NCI-H1417 (cell line): Measurements from ENCODE around the gene LMNA.
"Not testable (repeated sequence)": the region's sequence is repeated elsewhere in the genome, so short reads cannot be mapped to it uniquely, and the experiment has no call there.

Source experiments
- DNase-seq, 3 experiments: peaks; one replicate each; lab custom pipeline; 2025; lab: John Stamatoyannopoulos, UW

LMNA gene

DNA sequence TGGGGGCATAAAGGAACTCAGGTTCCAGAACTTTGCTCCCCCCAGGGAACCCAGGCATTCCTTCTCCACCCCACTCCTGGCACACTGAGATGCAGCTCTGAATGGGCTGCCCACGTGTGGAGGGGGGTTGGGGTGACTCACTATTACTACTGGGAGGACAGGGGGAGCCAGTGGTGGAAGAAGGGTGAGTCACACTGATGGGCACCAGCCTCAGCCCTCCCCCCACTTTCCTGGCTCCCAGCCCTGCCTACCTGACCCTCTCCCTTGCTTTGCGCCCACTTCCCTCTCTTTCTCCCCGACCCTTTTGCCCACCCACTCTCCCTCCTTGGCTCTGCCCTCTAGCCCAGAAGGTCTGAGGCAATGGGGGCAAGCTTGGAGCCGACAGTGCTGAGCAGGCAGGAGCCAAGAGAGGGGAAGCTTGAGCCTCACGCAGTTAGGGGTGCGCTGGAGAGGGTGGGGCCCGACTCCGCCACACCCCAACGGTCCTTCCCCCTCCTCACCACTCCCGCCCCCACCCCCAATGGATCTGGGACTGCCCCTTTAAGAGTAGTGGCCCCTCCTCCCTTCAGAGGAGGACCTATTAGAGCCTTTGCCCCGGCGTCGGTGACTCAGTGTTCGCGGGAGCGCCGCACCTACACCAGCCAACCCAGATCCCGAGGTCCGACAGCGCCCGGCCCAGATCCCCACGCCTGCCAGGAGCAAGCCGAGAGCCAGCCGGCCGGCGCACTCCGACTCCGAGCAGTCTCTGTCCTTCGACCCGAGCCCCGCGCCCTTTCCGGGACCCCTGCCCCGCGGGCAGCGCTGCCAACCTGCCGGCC is at the start of gene LMNA:
LMNA (plus strand) TSS at position 611 of the 818 bp plus-strand sequence. CDS start 208 bp downstream, outside the sequence.
- DNase-seq, result peak; percentile 73 to 79 (median 73)

DNA sequence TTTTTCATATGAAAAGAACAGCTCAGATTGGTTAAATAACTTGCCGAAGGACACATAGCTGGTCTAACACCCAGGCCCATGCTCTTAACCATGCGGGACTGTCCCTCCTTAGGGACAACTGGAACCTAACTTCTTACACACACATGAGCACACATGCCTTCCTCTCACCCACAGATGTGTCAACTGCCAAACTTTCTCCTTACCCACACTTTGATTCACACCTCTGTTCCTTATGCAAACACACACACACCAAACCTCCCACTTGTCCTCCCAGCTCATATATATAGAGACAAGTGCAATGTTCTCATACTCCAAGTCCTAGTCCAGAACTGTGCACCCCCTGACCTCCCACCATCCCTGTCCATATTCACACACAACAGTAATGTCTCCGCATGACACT is 49.3 kb upstream of the LMNA start:
- DNase-seq, result no peak

DNA sequence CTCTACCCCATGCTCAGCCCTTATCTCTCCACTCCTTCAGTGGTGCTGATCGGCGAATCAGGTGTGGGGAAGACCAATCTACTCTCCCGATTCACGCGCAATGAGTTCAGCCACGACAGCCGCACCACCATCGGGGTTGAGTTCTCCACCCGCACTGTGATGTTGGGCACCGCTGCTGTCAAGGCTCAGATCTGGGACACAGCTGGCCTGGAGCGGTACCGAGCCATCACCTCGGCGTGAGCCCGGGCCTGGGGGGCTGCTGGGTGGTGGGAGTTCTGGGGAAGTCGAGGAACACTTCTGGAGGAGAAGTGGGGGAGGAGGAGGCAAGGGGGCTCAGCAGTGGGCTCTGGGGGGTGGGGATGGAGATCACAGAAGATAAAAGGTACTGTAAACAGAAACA is 48.6 kb upstream of the LMNA start:
- DNase-seq, result no peak

DNA sequence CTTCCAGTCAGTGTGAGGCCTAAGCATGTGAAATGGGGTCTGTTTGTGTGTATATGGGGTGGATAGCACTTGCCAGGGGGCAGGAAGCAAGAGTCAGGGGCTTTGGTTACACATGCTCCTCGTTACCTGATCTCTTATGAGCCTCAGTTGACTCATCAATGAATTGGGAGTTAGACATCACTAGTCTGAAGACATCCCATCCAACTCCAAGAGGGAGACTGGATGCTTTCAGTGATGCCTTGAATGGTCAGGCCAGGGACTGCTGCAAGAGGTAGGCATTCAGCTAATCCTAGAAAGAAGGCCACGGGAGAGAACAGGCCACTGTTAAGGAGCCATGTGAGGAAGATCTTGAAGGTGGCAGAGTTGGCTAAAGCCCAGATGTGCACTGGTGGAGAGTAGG is 47.2 kb upstream of the LMNA start:
- no peak for DNase-seq

DNA sequence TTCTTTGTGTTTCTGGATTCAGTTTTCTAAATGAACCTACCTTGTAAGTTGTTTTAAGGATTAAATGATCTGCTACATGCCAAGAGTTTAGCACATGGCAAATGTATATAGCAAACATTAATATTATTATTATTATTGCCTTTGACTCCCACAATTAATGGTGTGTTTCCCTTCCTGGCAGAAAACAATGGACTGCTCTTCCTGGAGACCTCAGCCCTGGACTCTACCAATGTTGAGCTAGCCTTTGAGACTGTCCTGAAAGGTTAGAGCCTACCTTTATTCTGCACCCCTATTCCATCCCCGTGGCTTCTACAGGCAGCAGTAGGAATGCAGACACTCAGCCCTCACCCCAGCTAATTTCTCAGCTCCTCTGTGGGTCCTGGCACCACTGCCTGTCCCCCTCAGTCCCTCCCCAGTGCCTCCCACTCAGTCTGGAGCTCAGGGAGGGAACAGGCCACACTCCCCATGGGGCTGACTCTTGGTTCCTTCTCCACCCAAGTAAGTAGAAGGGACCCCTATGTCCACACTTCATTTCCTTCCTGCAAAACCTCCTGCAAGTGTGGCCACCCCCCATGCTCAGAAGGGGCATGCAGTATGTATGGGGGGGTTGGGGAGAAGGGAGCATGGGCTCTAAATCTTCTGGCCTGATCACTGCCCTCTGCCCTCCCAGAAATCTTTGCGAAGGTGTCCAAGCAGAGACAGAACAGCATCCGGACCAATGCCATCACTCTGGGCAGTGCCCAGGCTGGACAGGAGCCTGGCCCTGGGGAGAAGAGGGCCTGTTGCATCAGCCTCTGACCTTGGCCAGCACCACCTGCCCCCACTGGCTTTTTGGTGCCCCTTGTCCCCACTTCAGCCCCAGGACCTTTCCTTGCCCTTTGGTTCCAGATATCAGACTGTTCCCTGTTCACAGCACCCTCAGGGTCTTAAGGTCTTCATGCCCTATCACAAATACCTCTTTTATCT is 44.7 kb upstream of the LMNA start:
- DNase-seq, result no peak

DNA sequence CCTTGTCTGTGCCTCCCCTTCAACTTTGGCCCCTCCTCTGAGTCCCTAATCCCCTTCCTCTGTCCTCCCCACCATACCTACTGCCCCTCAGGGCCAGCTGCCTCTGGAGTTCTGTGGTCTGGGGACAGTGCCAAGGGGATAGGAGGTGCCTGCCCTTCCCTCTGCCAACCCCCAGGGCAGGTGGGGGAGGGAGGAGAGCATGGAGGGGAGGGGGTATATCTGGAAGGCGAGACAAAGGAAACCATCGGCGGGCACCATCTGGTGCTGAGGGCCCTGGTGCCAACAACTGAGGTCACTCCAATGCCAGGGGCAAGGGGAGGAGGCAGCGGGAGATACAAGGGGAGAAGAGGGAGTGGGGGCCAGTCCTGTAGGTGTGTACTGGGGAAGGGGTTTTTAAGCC is 44.0 kb upstream of the LMNA start:
- peak in 2 of 3 experiments; percentile 22 to 45 for DNase-seq

DNA sequence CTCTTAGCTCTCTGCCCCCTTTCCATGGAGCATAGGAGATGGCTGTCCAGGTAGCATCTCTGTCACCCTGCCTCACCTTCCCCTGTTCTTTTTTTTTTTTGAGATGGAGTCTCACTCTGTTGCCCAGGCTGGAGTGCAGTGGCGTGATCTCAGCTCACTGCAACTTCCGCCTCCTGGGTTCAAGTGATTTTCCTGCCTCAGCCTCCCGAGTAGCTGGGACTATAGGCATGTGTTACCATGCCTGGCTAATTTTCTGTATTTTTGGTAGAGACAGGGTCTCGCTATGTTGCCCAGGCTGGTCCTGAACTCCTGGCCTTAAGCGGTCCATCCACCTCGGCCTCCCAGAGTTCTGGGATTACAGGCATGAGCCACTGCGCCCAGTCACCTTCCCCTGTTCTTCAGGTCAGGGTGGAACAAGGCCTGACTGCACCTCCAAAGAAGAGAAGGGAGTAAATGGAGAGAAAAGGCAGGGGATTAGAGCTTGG is 43.1 kb upstream of the LMNA start:
- DNase-seq, result not testable (repeated sequence)

DNA sequence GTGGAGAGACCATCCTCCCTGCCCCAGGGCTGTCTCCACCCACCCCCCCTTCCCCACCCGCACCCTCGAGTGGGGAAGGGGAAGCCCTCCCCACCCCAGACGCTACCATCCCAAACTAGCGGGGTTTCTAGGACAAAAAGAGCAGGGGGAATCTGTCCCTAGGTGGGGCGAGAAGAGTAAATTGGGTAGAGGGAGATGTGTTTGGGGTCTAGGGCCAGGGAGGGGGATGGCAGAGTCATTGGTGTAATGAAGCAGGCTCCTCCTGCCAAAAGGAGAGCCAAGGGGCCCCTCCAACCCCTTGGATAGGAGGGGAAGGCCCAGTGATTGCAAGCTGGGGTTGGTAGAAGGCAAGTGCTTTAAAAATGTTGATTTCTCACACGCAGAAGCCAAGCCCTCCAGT is 42.3 kb upstream of the LMNA start:
- no peak for DNase-seq

DNA sequence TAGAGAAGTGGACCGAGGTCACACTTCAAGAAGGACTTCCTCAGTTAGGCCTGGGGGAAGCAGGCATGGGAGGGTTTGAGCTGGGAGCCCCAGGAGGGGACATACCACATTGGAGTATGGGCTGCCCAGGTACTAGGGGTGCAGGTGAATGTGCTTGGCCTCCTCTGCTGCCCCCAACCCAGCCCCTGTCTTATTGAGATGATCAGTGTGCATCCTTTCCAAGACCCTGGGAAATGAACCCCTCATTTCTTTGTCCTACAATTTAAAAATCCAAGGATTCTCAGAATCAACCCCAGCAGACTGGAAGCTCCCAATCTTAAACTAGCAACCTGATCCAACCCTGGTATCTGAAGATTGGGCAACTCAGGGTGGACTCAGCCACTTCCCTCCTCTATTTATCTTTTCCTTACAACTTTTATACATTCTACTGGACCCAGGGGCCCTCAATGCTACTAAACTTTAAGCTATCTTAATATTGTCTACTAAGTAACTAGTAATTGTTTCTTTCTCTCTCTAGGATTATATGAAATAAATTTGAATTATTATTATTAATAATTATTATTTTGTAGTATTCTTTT is 41.3 kb upstream of the LMNA start:
- no peak for DNase-seq

DNA sequence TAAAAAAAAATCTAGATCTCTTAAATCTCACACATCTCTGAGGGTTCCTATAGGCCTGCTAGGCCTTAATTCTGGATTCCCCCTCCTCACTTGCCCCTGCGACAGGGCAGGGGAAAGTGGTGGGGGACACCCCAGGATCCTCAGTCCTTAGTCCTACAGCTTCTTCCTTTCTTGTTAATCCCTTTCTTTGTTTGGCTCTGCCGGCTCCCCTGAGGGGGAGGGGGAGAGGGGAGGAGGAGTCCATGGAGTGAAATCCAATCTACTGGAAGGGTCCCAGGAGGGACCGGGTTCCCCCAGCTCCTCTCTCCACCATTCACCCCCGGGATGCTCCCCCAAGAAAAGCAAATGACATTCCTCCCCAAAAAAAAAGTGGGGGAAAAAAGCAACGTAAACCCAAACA is 40.8 kb upstream of the LMNA start:
- no peak for DNase-seq

DNA sequence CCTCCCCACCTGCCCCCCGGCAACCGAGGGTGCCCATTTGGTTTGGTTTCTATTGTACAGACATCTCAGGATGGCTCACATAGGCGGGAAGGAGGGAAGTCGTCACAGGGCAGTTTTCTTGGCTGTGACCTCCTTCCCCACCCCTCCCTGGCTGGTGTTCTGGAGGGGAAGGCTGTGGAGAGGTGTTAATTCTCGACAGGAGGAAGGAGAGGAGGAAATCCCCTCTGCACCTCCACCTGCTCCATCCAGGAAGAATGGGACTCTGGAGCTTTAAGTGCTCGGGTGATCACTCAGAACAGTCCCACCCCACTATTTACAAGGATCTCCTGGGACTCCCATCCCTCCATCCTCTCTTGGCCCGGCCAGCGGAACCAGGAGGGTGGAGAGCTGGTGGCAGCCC is 39.9 kb upstream of the LMNA start:
- no peak for DNase-seq

DNA sequence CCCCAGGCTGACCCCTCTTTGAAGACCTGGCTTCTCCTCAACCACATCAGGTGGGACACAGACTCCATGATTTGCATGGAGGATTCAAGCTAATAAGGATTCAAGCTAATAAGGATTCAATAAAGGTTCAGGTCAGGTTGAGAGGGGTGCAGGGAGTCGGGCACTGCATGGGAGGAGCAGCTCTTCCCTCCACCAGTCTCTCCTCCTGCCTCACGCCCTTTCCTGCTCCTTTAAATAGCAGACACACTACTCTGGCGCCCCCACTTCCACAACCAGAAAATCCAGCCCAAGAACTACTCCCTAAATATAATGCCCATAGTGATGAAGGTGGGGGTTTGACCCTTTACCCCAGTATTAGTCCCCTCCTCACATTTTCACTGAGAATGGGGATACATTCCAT is 39.3 kb upstream of the LMNA start:
- no peak for DNase-seq

DNA sequence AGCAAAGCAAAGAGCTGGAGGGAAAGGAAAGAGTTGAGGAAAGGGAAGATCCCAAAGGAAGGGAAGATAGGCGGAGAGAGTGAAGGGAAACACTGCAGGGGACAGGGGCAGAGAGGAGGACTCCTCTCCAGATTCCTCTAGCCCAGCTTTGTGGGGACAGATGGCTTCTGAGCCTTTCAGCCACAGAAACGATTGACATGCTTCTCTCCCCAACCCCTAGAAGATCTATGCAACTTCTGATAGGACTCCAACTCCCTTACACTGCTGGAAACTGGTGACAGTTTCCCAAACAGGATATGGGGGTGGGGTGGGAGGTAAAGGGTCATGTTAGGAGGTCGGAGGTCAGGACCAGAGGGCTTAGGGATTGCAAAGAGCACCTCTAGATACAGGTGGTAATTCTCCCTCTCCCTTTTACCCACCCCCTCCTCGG is 38.7 kb upstream of the LMNA start:
- DNase-seq, result no peak

DNA sequence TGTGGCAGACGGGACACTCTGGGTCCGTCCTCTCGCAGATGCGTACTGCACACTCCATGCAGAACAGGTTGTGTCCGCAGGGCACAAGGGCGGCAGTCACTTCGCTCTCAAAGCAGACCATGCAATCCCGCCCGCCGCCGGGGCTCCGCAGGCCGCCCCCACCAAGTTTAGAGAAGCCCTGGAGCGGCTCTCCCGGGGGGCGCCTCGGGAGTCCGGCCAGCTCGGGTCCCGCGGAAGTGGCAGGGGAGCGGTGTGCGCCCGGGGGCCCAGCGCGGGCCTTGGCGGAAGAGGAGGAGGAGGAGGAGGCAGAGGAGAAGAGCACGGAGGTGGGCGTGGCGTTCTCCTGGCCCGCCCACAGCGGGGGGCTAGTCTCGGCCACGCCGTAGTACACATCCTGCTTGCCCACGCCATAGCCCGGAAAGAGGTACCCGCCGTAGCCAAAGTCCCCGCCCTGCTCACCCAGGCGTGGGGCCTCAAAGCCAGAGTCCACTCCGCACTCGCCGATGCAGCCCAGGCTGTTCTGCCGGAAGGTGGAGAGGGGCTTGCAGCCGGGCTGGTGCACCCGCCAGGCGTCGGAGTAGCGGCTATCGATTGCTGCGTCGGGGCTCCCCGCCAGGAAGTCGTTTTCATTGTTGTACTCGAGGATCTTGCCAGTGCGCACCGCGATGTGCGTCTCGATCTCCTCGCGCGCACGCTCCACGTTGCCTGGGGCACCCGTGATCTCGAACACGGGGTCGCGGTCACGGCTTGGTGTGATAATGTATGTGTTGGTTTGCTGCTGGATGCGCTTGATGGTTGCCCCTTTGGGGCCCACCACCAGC is 37.7 kb upstream of the LMNA start:
- no peak for DNase-seq

DNA sequence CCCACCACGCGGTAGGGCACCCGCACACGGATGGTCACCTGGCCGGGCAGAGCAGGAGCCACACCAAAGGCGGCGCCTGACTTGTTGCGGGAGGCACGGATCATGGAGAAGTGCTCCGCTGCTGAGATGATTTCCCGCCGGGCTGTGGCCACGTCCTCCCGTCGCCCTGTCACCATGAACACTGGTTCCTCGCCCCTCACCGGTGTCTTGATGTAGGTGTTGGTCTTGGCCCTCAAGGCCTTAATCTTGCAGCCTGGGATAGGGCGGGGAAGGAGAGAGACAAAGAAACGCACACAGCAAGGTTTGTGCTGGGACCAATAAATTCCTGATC is 37.1 kb upstream of the LMNA start:
- DNase-seq, result no peak

DNA sequence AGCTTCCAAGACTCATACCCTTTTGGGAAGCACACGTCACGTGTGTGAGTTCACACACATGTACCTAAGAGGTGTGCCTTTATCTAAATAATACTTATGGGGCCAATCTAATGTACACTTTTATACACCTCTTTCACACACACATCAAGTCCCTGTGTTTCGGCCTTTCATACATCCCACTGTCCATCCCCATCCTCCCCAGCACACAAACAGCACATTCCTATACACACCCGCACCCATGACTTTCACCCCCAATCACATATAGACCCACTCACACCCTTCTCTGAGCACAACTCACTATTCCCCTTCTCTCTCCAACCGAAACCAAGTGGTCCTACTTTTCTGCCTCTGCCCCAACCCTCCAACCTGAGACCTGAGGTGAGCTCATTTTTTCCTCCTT is 35.8 kb upstream of the LMNA start:
- DNase-seq, result no peak

DNA sequence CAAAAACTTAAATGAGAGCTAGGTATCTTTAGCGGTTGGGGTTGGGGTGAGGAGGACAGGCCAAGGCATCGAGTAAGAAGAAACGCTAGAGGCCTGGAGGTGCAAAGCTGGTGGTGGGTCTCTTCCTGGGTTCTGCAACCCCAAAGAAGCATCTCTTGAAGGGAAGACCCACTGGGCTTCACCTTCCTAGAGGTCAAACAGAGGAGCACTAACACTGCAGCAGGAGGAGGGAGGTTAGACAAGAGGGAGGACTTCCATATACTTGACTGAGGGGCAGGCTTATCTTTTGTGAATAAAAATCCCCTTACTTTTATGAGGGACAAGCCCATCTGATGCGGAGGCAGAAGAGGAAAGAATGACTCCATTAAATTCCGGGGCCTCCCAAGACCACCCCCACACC is 34.7 kb upstream of the LMNA start:
- no peak for DNase-seq

DNA sequence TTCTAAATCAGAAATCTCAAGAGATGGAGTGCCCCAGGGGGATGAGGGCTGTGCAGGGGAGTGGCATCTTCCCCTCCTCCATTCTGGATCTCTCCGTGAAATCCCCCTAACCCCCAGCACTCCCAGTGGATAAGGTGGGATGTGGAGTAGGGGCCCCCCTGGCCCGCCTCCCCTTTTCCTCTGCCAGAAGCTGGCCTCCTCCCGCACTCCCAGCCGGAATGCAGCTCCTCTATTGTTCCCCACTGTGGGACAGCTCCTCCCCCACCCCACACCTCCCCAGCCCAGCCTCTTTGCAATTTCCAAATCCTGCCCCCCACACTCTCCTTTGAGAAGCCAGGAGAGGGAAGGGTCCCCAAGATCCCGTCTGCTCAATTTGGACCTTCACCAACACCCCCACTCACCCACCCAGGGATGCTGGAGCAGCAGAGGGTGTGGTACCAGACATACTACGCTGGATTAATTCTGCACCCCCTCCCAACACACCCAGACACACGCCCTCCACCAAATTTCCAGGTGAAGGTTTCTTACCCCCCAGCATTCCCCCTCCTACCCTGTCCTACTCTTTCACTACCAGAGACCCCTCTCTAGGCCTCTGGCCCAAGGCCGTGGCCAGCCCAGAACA is 34.2 kb upstream of the LMNA start:
- DNase-seq, result no peak

DNA sequence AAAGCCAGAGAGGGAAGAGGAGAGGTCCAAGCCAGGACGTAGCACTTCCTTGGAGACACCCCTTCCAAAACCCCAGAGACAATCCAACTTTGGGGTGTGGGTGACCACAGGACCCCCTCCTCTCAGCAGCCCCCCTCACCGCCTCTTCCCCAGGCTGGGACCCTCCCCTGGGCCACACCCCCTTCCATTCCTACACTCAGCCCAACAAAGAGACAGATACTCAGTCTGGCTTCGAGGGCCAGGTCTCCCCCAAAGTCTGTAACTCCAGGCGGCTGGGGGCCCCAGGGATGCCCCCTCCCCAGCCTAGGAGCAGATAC is 33.7 kb upstream of the LMNA start:
- no peak for DNase-seq

DNA sequence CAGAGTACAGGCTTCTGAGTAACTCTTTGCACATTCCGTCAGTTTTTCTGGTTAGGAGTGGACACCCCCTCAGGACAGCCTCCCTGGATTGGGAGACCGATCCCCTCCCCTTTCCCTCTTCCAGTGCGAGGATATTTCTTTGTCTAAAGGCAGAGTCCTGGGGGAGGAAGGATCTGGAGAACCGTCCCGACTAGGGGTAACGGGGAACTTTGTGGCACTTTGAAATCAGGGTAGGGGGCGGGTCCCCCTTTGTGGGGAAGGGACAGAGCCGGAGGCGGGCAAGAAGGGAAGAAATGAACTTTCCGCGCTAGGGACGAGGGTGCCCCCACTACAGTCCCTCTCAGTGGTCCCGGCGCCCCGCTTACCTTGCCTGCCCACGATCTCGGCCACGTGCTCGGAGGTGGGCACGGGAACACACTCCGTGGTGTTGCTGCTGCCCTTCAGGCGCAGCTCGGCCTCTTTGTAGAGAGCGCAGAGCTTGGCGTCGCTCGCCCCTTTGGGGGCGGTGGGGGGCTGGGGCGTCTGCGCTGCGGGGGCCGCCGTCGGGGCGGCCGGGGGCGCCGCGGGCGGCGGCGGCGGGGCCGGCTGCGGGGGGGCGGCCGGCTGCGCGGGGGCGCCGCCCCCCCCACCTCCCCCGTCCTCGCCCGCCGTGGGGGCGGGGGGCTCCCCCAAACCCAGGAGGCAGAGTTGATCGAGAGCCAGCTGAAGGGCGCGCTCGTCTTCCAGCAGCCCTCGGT is 33.2 kb upstream of the LMNA start:
- DNase-seq, result peak in 2 of 3 experiments; percentile 33 to 56

DNA sequence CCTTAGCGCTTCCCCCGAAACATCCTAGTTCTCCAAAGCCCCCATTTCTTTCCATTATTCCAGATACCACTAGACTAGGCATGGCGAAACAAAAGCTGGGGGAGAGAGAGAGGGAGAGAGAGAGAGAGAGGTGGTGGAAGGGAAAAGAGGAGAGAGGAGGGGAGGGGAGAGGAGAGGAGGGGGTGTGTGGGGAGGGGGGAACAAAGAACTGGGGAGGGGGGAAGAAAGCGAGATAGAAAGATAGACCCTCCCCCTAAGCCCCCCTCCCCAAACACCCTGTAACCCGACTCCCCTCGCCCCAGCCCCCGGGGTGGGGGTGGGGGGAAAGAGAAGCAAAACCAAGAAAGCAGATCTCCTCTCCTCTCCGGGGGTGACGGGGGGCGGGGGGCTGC is 32.6 kb upstream of the LMNA start:
- DNase-seq, result peak in 2 of 3 experiments; percentile 61 to 76
